Activated T-cell treated with anti-CD3 and anti-CD28 coated beads for 48 hours (primary cell): ENCODE results near the gene SLC22A7.

Source experiments
- DNase-seq: peaks from one replicate; pipeline ENCODE4 v3.0.0-alpha.2; 2020; ENCODE audit warnings: low read depth

Gene SLC22A7

DNA sequence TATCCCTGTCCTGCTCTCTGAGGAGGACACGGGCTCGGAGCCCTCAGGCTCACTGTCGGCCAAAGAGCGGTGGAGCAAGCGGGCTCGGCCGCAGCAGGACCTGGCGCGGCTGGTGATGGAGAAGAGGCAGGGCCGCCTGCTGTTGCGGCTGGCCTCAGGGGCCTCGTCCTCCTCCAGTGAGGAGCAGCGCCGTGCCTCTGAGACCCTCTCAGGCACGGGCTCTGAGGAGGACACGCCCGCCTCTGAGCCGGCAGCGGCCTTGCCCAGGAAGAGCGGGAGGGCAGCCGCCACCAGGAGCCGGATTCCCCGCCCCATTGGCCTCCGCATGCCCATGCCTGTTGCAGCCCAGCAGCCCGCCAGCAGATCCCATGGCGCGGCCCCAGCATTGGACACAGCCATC lies 14.2 kb upstream of the SLC22A7 start:
- DNase-seq, result no peak

DNA sequence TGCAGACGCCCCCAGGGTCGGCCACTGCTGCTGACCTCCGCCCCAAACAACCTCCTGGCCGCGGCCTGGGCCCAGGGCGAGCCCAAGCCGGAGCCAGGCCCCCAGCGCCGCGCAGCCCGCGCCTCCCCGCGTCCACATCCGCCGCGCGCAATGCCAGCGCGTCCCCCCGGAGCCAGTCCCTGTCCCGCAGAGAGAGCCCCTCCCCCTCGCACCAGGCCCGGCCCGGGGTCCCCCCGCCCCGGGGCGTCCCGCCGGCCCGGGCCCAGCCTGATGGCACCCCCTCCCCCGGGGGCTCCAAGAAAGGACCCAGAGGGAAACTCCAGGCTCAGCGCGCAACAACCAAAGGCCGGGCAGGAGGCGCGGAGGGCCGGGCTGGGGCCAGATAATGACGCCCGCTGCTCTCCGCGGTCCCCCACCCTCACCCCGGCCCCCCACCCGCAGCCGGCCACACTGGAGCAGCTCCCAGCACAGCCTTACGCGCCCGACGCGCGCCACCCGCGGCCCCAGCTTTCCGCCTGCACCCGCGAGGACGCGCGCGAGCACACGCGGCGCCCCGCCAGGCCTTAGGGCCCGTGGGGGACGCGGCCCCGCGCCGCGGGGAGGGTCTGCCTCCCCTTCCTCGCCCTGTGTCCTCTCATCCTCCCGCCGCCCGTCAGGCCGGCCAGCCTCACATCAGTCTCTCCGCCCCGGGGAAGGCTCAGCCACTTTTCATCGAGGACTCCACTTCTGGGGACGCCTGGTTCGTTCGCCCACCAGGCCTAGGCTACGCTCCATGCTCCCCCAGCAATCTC lies 12.9 kb upstream of the SLC22A7 start:
- DNase-seq, result no peak

DNA sequence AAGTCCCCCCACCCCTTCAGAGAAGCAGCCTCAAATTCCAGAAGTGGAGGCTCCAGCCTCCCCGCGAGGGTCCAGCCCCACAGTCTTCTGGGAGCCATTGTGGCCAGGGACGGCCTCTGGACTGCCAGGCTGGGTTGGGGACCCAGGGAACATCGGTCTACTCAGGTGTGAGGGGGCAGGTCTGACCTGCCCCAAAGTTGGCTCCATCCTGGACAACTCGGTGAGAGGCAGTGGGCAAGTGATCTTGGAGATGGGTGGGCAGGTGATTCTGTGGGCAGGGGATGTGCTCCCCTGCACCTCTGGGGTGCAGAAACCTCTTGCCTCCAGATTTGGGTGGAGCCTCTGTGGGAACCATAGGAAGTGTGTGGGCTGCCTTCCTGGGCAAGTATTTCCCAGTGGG lies 12.2 kb upstream of the SLC22A7 start:
- DNase-seq, result no peak

DNA sequence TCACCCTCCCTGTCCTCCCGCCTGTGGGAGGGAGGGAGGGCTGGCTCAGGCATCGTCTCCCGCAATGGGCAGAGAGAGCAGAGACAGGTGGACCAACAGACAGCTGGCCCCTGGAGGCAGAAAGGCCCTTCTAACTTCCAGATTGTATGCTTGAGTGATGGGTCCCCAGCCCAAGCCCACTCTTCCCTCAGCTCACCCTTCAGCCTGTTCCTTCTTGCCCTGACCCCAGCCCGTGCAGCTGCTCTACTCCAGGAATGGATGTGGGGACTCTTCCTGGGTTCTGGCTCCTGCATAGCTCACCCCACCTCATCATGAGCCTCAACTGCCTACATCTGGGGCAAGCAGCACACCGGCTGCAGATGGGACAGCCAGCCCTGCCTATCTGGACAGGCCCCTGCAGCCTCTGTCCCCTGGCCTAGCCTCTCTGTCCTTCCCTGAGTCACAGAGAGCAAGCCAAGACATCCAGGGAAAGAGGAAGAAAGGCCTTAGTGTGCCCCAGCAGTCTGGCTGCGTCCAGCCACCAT lies 11.5 kb upstream of the SLC22A7 start:
- DNase-seq, result no peak

DNA sequence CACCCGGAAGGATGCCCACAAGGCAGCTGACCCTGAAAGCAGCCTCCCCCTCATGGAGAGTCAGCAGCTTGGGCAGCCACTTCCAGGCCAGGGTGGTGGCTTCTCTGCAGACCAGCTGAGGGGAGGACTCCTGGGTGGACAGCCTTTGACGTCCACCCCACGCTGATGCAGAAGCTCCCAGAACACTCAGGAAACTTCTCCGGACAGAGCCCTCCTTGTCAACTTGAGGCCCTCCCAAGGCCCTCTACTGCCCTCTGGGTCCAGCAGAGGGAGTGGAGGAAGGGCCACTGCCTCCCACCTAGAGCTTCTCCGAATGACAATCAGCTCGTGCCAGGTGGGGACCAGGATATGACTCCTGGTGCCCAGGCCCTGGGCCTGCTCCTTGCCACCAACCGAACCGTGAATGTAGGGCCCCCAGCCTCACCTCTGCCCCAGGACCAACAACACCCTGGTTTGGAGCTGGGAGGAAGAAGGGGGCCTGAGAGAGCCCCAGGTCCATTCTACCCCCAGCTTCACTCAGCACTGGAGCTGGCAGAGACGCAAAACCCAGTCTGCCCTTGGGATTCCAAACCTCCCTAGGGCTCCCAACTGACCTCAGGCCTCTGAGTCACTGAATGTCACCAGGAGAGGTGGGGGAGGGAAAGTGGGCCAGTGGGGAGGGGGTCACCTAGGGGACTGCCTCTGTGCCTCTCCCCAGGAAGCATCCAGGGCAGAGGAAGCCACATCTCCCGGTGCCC lies 10.9 kb upstream of the SLC22A7 start:
- DNase-seq, result no peak

DNA sequence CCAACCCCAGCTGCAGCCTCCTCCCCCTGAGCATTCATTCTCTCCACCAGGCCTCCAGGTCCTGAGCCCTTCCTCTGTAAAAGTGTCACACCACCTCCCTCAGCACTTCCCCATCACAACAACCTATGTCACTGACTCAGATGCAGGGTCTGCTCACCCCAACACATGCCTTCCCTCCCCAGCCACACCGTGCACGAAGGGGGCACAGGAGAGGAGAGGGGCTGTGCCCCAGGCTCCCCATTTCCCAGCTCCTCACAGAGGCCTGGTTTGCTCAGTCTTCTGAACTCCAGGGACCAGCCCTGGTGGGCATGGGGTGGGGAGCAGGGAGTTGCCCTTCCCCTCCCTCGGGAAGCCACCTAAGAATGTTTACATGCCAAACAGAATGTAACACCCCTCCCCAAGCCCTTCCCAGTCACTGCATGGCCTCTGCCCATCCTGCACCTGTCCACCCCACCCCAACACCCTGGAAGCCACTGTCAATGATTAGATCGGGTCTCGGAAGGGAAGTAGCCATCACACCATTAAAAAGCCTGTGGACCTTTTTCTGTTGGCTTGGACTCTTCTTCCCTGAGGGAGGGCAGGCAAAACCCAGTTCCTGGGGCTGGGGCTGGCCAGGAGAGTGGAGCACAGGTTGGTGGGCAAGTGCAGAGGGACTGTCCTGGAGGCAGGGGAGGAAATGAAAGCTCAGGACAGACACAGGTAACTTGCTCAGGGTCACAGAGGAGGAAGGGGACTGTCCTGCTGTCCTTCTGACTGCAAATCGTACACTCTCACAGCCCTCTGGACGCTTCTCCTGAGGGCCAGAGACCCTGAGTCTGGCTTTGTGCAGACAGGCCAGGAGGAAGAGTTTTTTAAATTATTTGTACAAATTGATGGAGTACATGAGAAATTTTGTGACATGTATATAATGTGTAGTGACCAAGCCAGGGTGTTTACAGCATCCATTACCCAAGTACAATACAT lies 10.1 kb upstream of the SLC22A7 start:
- DNase-seq, result no peak

DNA sequence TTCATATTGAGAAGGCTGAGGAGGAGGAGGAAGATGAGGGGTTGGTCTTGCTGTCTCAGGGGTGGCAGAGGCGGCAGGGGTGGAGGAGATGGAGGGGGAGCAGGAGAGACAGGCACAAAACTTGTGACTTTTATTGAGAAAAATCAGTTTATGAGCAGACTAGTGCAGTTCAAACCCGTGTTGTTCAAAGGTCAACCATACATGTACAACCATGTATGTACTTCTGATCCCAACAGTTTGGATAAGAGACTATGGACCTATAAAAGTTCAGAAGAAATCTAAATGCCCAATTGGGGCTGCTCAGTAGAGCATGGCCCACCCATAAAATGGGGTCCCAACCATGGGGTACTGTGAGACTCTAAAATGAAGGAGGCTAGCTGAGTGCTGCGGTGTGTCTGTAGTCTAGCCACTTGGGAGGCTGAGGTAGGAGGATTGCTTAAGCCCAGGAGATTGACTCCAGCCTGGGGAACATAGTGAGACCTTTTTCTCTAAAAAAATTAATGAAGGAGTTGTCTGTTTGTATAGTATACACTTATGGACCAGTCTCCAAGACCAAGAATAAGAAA lies 7.6 kb upstream of the SLC22A7 start:
- DNase-seq, result no peak

DNA sequence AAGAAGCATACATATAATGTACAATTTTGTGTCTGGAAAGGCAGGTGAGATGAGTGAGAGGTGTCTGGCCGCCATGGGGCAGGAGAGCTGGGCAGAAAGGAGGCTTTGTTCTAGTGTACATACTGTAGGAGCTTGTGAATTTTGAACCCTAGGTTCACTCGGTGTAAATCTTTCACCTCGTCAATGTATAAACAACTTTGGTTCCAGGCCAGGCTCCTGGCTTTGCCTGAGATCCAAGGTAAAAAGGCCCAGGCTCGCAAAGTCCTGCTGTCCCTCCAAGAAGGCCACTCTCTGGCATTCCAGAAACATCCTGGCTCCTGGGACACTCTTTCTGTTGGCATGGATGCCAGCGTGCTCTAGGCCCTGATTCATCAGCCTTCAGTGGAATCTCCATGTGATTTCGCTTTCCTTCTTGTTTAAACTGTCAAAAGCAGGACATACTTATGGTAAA lies 7.1 kb upstream of the SLC22A7 start:
- DNase-seq, result no peak

DNA sequence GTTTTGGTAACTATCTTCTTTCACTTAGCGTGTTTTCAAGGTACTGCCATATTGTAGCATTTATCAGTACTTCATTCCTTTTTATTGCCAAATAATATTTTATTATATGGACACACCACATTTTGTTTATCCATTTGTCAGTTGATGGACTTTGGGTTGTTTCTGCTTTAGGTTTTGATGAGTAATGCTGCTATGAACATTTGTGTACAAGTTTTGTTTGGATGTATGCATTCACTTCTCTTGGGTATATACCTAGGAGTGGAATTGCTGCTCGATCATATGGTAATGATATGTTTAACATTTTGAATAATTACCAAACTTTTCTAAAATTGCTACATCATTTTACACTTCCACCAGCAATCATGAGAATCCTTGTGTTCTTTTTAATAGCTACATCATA lies 6.4 kb upstream of the SLC22A7 start:
- no peak for DNase-seq

DNA sequence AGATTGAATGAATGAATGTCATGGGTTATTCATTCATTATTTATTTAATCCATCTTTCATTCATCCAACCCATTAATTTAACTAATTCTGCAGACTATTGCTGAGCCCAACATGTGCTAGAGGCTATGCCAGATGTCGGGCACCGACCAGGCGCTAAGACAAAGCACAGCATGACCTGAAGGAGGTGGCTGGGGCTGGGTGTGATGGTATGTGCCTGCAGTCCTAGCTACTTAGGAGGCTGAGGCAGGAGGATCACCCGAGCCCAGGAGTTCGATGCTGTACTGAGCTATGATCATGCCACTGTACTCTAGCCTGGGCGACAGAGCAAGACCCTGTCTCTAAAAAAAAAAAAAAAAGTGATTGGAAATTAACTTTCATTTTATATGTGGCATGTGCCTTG lies 5.7 kb upstream of the SLC22A7 start:
- no peak for DNase-seq

DNA sequence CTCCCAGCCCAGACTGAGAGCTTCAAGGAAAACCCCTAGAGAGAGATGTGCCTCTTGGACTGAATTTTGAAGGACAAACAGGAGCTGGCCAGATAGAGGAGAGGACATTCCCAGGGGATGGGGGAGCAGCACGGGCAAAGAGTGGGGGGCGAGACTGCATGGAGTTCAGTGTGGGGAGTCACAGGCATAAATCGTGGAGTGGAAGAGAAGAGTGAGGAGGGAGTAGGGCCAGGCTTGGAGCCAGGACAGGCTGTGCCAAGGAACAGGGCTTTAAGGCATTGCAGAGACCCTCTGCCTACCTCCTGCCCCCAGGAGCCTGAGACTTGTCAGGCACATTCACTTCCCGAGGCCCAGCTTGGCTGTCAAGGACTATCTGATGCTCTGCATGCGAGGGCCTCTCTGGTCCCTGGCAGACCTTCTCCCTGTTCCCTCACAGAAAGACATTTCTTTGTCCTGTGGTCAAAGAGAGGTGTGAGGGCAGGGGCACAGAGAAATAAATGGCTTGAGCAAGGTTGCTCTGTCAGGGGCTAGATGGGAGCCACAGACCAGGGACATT lies 5.2 kb upstream of the SLC22A7 start:
- DNase-seq, result no peak

DNA sequence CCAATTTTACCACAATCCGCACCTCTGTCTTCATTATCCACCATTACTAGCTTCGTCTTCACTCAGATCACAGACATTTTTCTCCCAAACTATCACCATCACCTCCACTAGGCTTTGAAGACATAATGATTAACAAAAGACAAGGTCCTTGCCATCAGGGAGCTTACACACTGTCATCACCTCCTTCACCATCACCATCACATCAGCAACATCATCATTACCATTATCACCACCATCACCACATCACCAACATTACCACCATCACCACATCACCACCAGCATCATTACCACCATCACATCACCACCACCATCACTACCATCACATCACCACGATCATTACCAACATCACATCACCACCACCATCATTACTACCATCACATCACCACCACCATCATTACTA lies 4.4 kb upstream of the SLC22A7 start:
- DNase-seq, result no peak

DNA sequence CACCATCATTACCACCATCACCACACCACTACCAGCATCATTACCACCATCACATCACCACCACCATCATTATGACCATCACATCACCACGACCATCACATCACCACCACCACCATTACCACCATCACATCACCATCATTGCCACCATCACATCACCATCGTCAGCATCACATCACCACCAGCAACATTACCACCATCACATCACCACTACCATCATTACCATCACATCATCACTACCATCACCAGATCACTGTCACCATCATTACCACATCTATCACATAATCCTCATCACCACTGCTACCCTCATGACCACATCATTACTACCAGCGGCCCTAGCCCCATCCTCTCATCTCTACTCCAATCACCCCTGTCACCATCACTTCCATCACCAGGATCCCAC lies 3.5 kb upstream of the SLC22A7 start:
- DNase-seq, result no peak

DNA sequence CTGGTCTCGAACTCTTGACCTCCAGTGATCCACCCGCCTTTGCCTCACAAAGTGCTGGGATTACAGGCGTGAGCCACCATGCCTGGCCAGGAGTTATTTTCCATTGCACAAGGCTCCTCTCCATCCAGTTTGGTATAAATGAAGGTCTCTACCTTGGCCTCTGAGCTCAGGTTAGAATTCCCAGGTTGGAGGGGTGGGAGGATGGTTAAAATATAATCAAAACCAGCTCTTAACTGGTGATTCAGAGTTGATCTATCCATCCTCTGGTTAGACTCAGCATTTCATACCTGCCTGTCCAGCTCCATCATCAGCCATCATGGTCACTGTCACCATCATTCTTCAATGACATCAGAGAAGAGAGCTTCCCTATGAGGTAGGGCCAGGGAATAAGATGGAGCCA lies 2.6 kb upstream of the SLC22A7 start:
- DNase-seq, result no peak

DNA sequence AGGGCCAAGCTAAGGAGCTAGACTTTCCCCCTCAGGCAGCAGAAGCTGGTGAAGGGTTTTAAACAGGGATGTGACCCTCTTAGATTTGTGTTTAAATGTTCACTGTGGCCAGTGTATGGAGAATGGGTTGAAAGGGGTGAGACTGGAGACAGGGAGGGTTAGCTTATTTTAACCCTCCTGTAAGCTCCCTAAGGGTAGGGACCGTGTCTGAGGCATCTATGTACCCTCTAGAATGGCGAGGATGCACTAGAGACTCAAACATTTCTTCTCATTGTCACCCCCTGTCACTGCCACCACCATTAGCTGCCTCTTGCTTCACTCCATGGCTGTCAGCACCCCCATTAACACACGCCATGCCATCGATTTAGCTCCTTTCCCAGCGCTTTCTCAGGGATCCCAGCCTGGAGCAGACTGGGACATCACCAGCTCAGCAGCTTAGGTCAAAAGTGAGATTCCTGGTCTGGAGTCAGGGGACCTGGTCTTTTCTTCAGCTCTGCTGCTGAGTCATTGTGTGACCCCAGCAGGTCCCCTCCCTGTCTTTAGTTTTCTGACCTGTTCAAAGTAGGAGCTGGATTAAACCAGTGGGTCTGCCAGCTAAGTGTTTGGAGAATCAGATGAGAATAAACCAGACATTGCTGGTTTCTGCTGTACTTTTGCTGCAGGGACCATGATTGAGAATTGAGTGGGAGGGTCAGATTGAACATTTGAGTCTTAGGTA lies 1.1 kb upstream of the SLC22A7 start:
- DNase-seq, result no peak

DNA sequence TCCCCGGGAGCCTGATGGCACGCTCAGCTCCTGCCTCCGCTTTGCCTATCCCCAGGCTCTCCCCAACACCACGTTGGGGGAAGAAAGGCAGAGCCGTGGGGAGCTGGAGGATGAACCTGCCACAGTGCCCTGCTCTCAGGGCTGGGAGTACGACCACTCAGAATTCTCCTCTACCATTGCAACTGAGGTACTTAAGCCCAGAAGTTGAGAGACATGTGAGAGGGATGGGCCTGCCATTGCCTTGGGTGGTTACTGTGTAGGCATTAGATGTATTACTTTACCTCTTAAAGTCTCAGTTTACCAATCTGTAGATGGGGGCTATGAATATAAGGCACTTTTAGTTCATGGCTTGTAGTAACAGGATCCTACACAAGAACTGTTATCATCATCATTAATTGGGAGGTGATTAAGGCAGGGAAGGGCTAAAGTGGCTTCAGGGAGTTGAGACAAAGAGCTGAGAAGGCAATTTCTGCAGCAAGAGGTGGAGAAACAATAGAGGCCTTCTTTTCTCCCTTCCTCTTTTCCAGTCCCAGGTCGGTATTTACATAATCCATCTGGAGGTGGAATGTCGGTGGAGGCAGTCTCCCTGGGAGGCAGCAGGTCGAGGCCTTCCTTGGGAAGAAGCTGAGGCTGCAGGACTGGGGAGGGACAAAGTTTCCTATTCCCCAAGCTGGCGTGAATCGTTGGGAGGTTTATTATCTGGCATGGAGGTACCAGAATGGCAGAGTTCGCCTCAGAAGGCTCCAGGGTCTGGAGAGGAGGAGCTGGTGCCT lies 691 bp downstream of the SLC22A7 start:
- DNase-seq, result no peak

DNA sequence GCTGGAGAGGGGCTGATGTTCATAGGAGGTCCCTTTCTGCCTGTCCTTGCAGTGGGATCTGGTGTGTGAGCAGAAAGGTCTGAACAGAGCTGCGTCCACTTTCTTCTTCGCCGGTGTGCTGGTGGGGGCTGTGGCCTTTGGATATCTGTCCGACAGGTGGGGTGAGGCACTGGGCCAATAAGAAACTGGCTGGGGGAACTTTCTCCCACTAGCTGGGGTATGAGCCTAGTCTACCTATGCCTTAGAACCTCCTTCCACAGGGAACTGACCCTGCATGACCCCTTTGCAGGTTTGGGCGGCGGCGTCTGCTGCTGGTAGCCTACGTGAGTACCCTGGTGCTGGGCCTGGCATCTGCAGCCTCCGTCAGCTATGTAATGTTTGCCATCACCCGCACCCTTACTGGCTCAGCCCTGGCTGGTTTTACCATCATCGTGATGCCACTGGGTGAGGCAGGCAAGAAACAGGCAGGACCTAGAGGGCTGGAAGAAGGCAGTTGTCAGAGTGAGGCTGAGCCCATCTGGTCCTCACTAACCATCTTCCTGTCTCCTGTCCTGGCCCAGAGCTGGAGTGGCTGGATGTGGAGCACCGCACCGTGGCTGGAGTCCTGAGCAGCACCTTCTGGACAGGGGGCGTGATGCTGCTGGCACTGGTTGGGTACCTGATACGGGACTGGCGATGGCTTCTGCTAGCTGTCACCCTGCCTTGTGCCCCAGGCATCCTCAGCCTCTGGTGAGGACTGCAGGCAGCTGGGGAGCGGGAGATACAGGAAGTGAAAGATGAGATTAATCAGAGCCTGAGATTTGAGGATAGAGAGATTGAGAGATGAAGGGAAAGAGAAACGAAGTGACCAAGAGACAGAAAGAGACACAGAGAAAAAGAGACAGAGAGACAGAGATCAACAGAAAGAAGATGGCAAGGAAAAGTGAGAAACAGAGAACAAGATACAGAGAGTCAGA lies 1.6 kb downstream of the SLC22A7 start:
- no peak for DNase-seq

DNA sequence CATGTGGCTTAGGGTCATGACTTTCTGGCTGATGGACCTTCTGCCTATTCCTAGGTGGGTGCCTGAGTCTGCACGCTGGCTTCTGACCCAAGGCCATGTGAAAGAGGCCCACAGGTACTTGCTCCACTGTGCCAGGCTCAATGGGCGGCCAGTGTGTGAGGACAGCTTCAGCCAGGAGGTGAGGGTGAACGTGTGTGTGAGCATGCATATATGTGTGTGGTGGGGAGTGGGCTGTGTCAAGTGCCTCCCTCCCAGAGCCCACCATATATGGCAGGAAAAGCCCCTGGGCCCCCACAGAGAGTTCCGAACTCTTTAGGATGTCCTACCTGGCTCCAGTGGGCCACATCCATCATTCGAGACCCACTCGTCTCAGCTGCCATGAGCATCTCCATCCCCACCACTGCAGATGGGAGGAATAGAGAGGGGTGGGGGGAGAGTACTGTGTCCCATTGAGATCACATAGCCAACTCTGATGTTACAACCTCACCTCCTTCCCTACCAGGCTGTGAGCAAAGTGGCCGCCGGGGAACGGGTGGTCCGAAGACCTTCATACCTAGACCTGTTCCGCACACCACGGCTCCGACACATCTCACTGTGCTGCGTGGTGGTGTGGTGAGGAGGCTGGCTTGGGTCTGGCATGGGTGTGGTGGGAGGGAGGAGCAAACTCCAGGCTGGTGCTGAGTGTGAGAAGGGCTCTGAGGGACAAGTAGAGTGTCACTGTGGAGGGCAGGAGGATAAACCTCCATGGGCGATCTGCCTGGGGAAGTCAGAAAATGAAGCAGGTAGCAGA lies 3.2 kb downstream of the SLC22A7 start:
- no peak for DNase-seq
